B cell (primary cell): ENCODE measurements around the gene ST6GALNAC5. TPM values are rescaled to one million over a fixed set of nuclear protein-coding genes. Genes with fewer than 3 reads are reported as not detected.

Experiments
- ATAC-seq: fragments of 200-7000 bp; cut with Tn5 transposase; one replicate; pipeline ENCODE4 v1.10.0; 2021; ENCODE audit warnings: low read depth, mild to moderate bottlenecking, moderate number of reproducible peaks, moderate library complexity
- CTCF ChIA-PET: fragments of 350-600 bp; sonication (Branson Sonifier 250); formaldehyde crosslinking; loops from one replicate; lab custom pipeline; 2021; ENCODE audit warnings: antibody characterized with exemption, inconsistent platforms; lab: Charles Lee
- POLR2A ChIA-PET: fragments of 350-600 bp; sonication (Branson Sonifier 250); formaldehyde crosslinking; loops from one replicate; lab custom pipeline; 2021; ENCODE audit warnings: antibody characterized with exemption; lab: Charles Lee
- DNase-seq: peaks from one replicate; pipeline ENCODE4 v3.0.0; 2013
- H2AFZ ChIP-seq: 2 replicates; pipeline ENCODE4 v1.6.1; 2012; ENCODE audit warnings: mild to moderate bottlenecking, low read depth, low read length; ENCODE audit not compliant: insufficient read depth, poor library complexity, severe bottlenecking
- H3K27ac ChIP-seq, 2 donors: 1 replicate in 1 of 2; 2 replicates in 1 of 2; pipeline ENCODE4 v1.5.1; 2012 to 2013; ENCODE audit warnings: low read length in 2 of 2, mild to moderate bottlenecking in 2 of 2, moderate library complexity in 1 of 2
- H3K27me3 ChIP-seq, 4 experiments: fragments of 200-600 bp in 1 of 4; sonication (generic) in 1 of 4; replicated peaks in 1 of 4; 1 replicate in 2 of 4; 2 replicates in 2 of 4; pipeline versions ENCODE4 v1.6.1 to v1.7.0; 2013 to 2016; ENCODE audit warnings: low read length in 3 of 4, mild to moderate bottlenecking in 2 of 4, mixed read lengths in 1 of 4, moderate library complexity in 1 of 4; ENCODE audit not compliant: insufficient read depth in 4 of 4, control insufficient read depth in 3 of 4; ENCODE audit errors: control extremely low read depth in 1 of 4
- H3K36me3 ChIP-seq, 2 experiments: replicated peaks in 1 of 2; 1 replicate in 1 of 2; 2 replicates in 1 of 2; pipeline versions ENCODE4 v1.6.1 to v1.7.1; 2013; ENCODE audit warnings: low read length in 1 of 2; ENCODE audit not compliant: insufficient read depth in 2 of 2, control insufficient read depth in 1 of 2; ENCODE audit errors: control extremely low read depth in 1 of 2, extremely low read depth in 1 of 2
- H3K4me1 ChIP-seq, 2 donors: fragments of 200-600 bp in 1 of 2; sonication (generic) in 1 of 2; 1 replicate in 1 of 2; 2 replicates in 1 of 2; pipeline versions ENCODE4 v1.5.1 to v1.6.1; 2013 to 2017; ENCODE audit warnings: low read length in 2 of 2; ENCODE audit not compliant: control insufficient read depth in 2 of 2, insufficient read depth in 2 of 2
- H3K4me2 ChIP-seq: replicated peaks from 2 replicates; pipeline ENCODE3; 2012; ENCODE audit warnings: mild to moderate bottlenecking, low read depth, low read length; ENCODE audit not compliant: poor library complexity, severe bottlenecking
- H3K4me3 ChIP-seq, 5 experiments: fragments of 200-600 bp in 1 of 5; sonication (generic) in 1 of 5; 1 replicate in 3 of 5; 2 replicates in 2 of 5; pipeline versions ENCODE4 v1.5.1 to v1.7.0; 2011 to 2016; ENCODE audit warnings: low read length in 4 of 5, mild to moderate bottlenecking in 4 of 5, low read depth in 2 of 5, control low read depth in 1 of 5, moderate library complexity in 1 of 5; ENCODE audit not compliant: insufficient read depth in 1 of 5; ENCODE audit errors: control extremely low read depth in 1 of 5, extremely low read depth in 1 of 5
- H3K79me2 ChIP-seq: fragments of 200-600 bp; sonication (generic); one replicate; pipeline ENCODE4 v1.6.0; 2016; ENCODE audit warnings: low read length; ENCODE audit not compliant: control insufficient read depth, insufficient read depth
- H3K9ac ChIP-seq: fragments of 200-600 bp; sonication (generic); 2 replicates; pipeline ENCODE4 v1.6.1; 2017; ENCODE audit warnings: mild to moderate bottlenecking, low read length, moderate library complexity
- H3K9me3 ChIP-seq, 3 donors: one replicate each; pipeline versions ENCODE4 v1.6.1 to v1.7.1; 2013; ENCODE audit warnings: low read length in 2 of 3; ENCODE audit not compliant: control insufficient read depth in 2 of 3, insufficient read depth in 1 of 3; ENCODE audit errors: control extremely low read depth in 1 of 3
- H4K20me1 ChIP-seq: 2 replicates; pipeline ENCODE4 v1.6.0; 2012; ENCODE audit warnings: mild to moderate bottlenecking, low read length; ENCODE audit not compliant: insufficient read depth, control insufficient read depth, poor library complexity, severe bottlenecking
- H3K27ac Mint-ChIP-seq: one replicate; pipeline ENCODE4 v1.8.0; 2021; ENCODE audit warnings: mixed read lengths
- H3K27me3 Mint-ChIP-seq: one replicate; pipeline ENCODE4 v1.8.0; 2021; ENCODE audit warnings: mixed read lengths
- H3K4me1 Mint-ChIP-seq: one replicate; pipeline ENCODE4 v1.8.0; 2021; ENCODE audit warnings: mixed read lengths
- H3K4me3 Mint-ChIP-seq: one replicate; pipeline ENCODE4 v1.8.0; 2021; ENCODE audit warnings: mixed read lengths
- H3K9me3 Mint-ChIP-seq: one replicate; pipeline ENCODE4 v1.8.0; 2022; ENCODE audit warnings: mixed read lengths; ENCODE audit not compliant: insufficient read depth
- EZH2 ChIP-seq: IDR thresholded peaks from 2 replicates; pipeline ENCODE4 v1.6.1; 2012; ENCODE audit warnings: borderline replicate concordance, low read depth, mild to moderate bottlenecking, moderate library complexity, low read length; ENCODE audit not compliant: insufficient read depth, poor library complexity, severe bottlenecking
- WGBS: methylation state at CpG from one replicate; pipeline ENCODE4 v1.1.5; 2013; ENCODE audit warnings: missing lambda C conversion rate; ENCODE audit not compliant: insufficient coverage; 5-methylcytosine and 5-hydroxymethylcytosine counted together
- intact Hi-C: fragments of 100-400 bp; cut with micrococcal nuclease; formaldehyde crosslinking; loops from one replicate; pipeline ENCODE4 v1.10.0; 2022
- polyA plus RNA-seq: library from polyadenylated mRNA; depleted of rRNA; stranded (reverse); fragments of >200 nt; gene quantifications from 2 replicates; pipeline ENCODE4 v1.2.3, GENCODE V29; 2012
- total RNA-seq, 2 donors: library from RNA; stranded (reverse); fragments of 120-200 nt in 1 of 2; gene quantifications; 1 replicate in 1 of 2; 2 replicates in 1 of 2; pipeline versions ENCODE4 v1.2.3 to v1.2.4, GENCODE V29; 2013 to 2022
- TF ChIP-seq, protein P1 (sequence below): fragments of 200-600 bp; IDR thresholded peaks from one replicate; pipeline ENCODE4 v1.8.0; 2022; ENCODE audit warnings: antibody characterized with exemption, mild to moderate bottlenecking

ST6GALNAC5 gene
- total and polyA plus RNA-seq, 2 donors (not counting 1 experiment from before 2014, with no cell fraction given), result not detected

GRCh38 chr1:77010937-77011336 lies 143.7 kb downstream of the ST6GALNAC5 start:
- ChIA-PET POLR2A (no interaction called here), CTCF (no interaction called here)
- DNase-seq (no peak), ATAC-seq (no peak)
- no peak overlapping the region for H3K9ac ChIP-seq
- Mint-ChIP-seq H3K27me3 (peaks cover 3% of the 10 kb centered on the region), H3K4me1 (no peaks in the 10 kb centered on the region), H3K9me3 (no peaks in the 10 kb centered on the region), H3K27ac (no peak overlapping the region), H3K4me3 (no peak overlapping the region)
- no peak for TF ChIP-seq EZH2
- TF ChIP-seq, protein P1, sequence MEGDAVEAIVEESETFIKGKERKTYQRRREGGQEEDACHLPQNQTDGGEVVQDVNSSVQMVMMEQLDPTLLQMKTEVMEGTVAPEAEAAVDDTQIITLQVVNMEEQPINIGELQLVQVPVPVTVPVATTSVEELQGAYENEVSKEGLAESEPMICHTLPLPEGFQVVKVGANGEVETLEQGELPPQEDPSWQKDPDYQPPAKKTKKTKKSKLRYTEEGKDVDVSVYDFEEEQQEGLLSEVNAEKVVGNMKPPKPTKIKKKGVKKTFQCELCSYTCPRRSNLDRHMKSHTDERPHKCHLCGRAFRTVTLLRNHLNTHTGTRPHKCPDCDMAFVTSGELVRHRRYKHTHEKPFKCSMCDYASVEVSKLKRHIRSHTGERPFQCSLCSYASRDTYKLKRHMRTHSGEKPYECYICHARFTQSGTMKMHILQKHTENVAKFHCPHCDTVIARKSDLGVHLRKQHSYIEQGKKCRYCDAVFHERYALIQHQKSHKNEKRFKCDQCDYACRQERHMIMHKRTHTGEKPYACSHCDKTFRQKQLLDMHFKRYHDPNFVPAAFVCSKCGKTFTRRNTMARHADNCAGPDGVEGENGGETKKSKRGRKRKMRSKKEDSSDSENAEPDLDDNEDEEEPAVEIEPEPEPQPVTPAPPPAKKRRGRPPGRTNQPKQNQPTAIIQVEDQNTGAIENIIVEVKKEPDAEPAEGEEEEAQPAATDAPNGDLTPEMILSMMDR, result no peak
- H3K9me3 ChIP-seq, result no peaks in the 10 kb centered on the region
- H2AFZ ChIP-seq, result no peak overlapping the region
- no peak overlapping the region for H3K4me2 ChIP-seq
- H4K20me1 ChIP-seq, result no peaks in the 10 kb centered on the region
- no peaks in the 10 kb centered on the region for H3K4me1 ChIP-seq
- H3K79me2 ChIP-seq, result no peaks in the 10 kb centered on the region
- 89% methylated on average over 5 of the region's 8 CpGs for WGBS
- intact Hi-C loops, result no loop called here
- H3K27ac ChIP-seq, result no peak overlapping the region
- H3K4me3 ChIP-seq, result no peak overlapping the region
- no peaks in the 10 kb centered on the region for H3K27me3 ChIP-seq
- no peaks in the 10 kb centered on the region for H3K36me3 ChIP-seq

GRCh38 chr1:77012066-77012465 lies 144.8 kb downstream of the ST6GALNAC5 start:
- no peaks in the 10 kb centered on the region for H3K9me3 Mint-ChIP-seq
- no peak overlapping the region for H3K27ac ChIP-seq
- ATAC-seq, result no peak
- intact Hi-C loops, result no loop called here
- no peak overlapping the region for H3K27ac Mint-ChIP-seq
- ChIA-PET CTCF (no interaction called here), POLR2A (no interaction called here)
- peaks cover 3% of the 10 kb centered on the region for H3K27me3 Mint-ChIP-seq
- no peaks in the 10 kb centered on the region for H3K36me3 ChIP-seq
- H4K20me1 ChIP-seq, result no peaks in the 10 kb centered on the region
- no peaks in the 10 kb centered on the region for H3K9me3 ChIP-seq
- H3K79me2 ChIP-seq, result no peaks in the 10 kb centered on the region
- H3K27me3 ChIP-seq, result no peaks in the 10 kb centered on the region
- H2AFZ ChIP-seq, result no peak overlapping the region
- no peak overlapping the region for H3K4me3 ChIP-seq
- H3K4me2 ChIP-seq, result no peak overlapping the region
- no peak for TF ChIP-seq EZH2
- TF ChIP-seq, protein P1, result no peak
- no peak overlapping the region for H3K4me3 Mint-ChIP-seq
- WGBS, result 90% methylated on average over 1 of the region's 1 CpG
- DNase-seq, result no peak
- H3K9ac ChIP-seq, result no peak overlapping the region
- H3K4me1 Mint-ChIP-seq, result no peaks in the 10 kb centered on the region
- no peaks in the 10 kb centered on the region for H3K4me1 ChIP-seq
